D721Med (cell line): Measurements from ENCODE around the gene MCUR1.

Source experiments
- DNase-seq: peaks from one replicate; pipeline ENCODE4 v3.0.0; 2011; ENCODE audit warnings: low spot score; ENCODE audit not compliant: insufficient read length
- FAIRE-seq: peaks from 2 replicates; lab custom pipeline; 2011; peaks lifted over from hg19 to GRCh38; lab: Jason Lieb, UNC
- TF ChIP-seq, protein P1 (sequence below): IDR thresholded peaks from 2 replicates; pipeline ENCODE4 v1.5.1; 2012; ENCODE audit warnings: mild to moderate bottlenecking, control low read depth; ENCODE audit not compliant: insufficient read depth; ENCODE audit errors: missing control alignments

Gene MCUR1

GRCh38 chr6:13764996-13765395 is 49.4 kb downstream of the MCUR1 start:
- no peak for FAIRE-seq
- TF ChIP-seq, protein P1, sequence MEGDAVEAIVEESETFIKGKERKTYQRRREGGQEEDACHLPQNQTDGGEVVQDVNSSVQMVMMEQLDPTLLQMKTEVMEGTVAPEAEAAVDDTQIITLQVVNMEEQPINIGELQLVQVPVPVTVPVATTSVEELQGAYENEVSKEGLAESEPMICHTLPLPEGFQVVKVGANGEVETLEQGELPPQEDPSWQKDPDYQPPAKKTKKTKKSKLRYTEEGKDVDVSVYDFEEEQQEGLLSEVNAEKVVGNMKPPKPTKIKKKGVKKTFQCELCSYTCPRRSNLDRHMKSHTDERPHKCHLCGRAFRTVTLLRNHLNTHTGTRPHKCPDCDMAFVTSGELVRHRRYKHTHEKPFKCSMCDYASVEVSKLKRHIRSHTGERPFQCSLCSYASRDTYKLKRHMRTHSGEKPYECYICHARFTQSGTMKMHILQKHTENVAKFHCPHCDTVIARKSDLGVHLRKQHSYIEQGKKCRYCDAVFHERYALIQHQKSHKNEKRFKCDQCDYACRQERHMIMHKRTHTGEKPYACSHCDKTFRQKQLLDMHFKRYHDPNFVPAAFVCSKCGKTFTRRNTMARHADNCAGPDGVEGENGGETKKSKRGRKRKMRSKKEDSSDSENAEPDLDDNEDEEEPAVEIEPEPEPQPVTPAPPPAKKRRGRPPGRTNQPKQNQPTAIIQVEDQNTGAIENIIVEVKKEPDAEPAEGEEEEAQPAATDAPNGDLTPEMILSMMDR: no peak

GRCh38 chr6:13763740-13764381 is 50.5 kb downstream of the MCUR1 start:
- DNase-seq (no peak), FAIRE-seq (no peak)
- TF ChIP-seq, protein P1: no peak

More at GRCh38 chr6:13764996-13765395, 49.4 kb downstream of the MCUR1 start:
- DNase-seq: no peak

- FAIRE-seq (no peak), DNase-seq (no peak)
- TF ChIP-seq, protein P1: no peak
Observed at GRCh38 chr6:13762611-13763441, 51.5 kb downstream of the MCUR1 start.

DNA sequence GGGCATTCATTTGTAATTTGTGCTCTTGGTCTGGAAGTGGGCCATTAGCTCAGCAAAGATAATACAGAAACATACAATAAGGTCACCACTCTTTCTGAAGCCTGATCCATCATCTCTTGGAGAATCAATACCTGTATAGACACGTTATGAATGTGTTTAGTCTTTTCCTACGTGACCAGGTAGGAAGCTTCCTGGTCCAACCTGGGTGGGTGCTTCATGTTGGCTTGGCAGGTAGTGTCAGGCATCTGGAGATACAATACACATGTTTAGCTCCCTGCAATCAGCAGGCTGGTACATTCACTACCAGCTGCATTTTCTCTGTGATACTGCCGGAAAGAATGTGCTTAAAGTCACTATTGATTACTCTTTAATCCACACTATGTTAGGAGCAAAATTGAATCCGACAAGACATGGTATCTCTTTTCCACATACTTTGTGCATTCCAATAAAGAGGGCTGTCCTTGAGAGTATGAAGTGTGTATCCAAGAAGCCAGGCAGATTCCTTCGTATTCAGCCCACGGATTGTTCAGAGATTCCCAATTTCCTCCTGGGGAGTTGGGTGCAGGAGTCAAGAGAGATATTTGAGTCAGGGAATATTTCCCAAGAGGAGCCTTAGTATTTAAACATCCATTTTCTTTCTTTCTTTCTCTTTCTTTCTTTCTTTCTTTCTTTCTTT is 52.9 kb downstream of the MCUR1 start:
- TF ChIP-seq, protein P1: no peak
- FAIRE-seq: no peak

DNA sequence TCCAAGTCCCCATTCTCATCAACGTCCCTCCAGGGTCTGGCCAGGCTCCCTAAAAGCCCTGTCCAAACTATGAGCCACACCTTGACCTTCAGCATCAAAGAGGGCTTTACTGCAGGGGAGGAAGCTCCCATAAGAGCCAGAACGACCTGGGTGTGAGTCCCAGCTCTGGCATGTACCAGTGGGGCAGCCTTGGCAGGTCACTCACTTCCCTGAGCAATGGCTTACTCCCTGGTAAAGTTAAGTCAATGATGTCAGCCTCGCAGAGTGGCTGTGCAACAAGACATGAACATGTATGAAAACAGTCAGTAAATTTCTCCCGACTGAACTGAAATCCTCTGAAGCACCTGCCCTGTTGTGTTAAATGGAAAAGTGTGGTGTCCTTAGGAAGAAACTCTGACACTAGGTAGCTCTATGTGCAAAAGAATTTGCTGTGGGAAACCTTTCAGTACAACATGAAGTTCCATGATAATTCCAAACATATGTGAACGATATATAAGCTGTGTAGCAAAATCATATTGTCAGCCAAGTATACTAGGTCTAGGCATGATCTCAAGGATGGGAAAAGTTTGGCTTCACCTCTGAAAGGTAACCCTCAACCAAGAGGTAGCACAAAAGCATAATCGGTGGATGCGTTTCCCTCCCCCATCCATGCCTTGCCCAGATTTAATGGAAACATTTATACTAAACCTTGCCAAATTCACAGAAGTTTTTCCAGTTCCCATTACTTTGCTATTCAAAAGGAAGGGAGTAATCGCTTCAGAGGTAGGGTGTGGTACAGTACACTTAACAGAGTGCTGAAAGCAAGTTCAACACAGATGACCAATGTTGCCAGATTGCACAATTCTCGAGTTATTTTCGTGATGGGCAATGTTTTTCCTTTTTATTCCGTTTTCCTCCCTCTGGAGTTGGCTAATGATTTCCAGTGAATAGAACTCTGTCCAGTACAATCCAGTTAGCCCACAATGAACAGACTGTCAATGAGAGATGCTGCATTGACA is 53.8 kb downstream of the MCUR1 start:
- FAIRE-seq (no peak), DNase-seq (no peak)
- TF ChIP-seq, protein P1: no peak

More for the DNA sequence above, 52.9 kb downstream of the MCUR1 start:
- DNase-seq: no peak

DNA sequence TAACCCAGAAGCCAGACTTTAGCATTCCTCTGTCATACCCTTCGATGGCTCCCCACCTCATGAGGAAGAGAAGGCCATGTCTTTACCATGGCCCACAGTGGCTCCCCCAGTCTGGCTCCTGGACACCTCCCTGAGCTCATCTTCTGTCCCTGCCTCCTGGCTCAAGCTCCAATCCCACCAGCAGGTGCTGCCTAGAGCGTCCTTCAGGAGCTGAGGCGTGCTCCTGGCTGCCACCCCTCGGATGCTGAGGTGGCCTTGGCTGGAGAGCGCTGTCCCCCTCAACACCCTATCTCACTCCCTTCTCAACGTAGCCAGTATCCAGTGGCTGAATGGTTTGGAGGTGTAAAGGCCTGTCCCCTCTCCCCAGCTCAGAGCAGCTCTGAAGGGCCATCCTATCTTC is 55.3 kb downstream of the MCUR1 start:
- TF ChIP-seq, protein P1: no peak
- FAIRE-seq (no peak), DNase-seq (no peak)
